Colon (tissue), 2 donors: ENCODE results near the gene CTSW.

ENCODE experiments used
- FAIRE-seq: peaks from 2 replicates; lab custom pipeline; 2012; peaks lifted over from hg19 to GRCh38; lab: Jason Lieb, UNC
- donor health status: control.
- donor health status: control.

Gene CTSW

DNA sequence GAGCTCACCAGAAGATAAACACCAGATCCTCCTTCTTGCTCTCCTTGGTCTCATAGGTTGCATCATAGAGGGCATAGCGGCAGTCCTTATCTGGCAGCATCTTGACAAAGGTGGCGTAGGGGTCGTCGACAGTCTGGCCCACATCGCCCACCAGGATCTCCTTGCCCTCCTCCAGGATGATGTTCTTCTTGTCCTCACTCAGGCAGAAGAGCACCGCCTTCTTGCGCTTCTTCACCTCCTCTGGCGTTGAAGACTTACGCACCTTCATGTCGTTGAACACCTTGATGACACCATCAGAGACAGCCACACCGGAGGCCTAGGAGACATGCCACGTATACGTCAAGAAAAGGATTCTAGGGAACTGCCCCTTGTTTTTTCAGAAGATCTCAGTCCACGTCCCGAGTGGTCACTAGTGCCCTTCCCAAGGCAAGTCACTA, 23.7 kb upstream of the CTSW start:
- no peak for FAIRE-seq

DNA sequence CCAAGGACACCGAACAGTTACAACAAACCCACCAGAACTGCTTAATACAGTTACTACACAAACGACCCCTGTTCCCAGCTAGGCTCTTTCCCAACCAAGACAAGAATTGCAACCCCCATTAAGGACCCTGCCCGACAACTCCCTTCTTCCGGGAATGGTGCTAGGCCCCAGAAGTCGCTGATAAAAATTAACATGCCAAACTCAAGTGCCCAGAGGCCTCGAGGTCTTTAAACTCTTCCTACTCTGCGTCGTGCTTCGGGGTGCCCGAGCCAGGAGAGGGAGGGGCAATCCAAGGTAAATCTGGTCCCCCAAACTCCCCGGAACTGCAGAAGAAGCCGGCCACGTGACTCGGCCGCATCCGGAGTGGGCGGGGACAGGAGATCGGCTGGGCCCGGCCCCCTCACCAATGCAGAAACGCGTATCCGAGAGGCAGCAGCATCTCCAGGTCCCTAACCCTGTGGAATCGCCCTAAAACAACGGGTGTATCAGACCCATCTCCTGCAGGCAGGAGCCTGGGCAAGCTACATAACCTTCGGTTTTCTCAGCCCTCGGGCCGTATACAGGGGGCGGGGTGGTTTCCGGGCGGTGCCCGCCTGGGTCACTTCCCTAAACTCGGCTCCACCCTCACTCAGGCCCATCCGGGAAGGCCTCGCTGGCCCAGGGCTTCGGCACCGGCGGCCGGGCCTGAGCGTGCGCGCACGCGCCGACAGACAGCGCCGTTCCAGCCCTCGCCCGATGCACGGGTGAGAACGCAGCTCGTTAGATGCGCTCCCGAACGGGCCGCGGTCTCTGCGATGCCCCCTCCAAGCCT, 22.7 kb upstream of the CTSW start:
- no peak for FAIRE-seq

DNA sequence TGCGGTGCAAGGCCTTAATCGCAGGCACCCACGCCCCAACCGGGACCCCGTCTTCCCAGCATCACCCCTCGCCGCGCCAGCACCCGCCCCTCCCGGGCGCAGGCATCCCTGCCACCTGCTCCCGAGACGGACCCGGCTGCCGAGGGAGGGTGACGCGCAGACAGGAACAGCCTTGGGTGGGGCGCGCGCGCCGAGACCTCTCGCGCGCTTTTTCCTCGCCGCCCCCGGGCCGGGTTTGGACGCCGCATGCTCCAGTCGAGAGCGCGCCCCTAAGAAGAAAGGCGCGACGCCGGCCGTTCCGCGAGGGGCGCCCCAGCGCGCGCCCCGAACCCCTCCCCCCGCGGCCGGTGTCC, 22.2 kb upstream of the CTSW start:
- FAIRE-seq: no peak

DNA sequence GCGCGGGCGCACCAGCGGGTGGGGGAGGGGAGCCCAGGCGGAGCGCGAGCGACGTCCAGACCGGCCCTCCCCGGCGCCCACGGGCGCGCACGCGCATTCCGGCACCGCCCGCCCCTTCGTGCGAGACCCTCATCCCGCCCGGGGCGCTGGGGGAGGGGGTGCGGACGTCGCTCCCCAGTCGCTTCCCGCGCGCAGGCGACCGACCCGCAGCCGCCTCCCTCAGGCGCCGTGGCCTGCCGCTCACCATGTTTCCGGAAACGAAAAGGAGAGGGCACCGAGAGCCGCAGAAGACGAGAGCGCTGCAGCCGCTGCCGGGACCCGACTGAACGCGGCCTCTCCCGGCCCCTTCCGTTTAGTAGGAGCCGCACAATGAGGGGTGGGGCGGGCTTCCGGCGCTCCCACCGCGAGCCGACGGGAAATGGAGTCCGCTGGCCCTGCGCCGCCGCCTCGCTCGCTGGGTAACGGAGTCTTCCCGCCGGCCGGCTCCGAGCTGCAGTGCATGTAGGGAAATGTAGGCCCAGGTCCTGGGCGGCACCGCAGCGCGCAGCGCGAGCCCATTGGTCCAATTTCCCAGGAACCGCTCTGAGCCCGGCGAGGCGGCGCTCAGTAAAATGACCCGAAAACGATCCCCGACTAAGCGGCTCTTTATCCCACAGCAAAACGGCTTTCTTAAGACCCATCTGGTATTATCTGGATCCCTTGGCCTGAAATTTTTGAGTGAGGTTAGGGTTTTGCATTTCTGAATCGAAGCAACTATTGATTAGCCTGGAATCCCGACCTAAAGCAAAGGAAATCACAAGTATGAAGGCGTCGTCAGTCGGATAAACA, 21.6 kb upstream of the CTSW start, which contains the start of gene CFL1:
Gene CFL1, minus strand, starts transcription at position 328 of the 828 bp plus-strand sequence. Its CDS starts 81 bp downstream, at position 247.
- no peak for FAIRE-seq

DNA sequence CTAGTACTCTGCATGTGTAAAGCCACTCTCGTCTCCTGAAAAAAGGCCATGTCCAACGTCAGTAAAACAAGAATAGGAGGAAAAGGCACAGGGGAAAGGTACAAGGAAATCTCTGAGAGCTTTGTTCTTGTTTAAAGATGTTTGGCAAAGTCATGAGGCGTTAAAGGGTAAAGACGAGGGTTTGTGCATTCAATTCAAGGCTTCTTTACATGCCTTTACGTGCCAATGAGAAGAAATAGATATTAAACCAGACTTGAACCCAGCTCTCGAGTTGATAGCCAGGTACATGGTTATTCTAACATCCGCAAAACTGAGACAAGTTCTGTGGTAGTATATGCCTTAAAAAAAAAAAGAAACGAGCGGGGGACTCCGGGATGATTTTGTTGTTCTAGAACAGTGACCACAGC, 21.0 kb upstream of the CTSW start:
- FAIRE-seq: no peak

DNA sequence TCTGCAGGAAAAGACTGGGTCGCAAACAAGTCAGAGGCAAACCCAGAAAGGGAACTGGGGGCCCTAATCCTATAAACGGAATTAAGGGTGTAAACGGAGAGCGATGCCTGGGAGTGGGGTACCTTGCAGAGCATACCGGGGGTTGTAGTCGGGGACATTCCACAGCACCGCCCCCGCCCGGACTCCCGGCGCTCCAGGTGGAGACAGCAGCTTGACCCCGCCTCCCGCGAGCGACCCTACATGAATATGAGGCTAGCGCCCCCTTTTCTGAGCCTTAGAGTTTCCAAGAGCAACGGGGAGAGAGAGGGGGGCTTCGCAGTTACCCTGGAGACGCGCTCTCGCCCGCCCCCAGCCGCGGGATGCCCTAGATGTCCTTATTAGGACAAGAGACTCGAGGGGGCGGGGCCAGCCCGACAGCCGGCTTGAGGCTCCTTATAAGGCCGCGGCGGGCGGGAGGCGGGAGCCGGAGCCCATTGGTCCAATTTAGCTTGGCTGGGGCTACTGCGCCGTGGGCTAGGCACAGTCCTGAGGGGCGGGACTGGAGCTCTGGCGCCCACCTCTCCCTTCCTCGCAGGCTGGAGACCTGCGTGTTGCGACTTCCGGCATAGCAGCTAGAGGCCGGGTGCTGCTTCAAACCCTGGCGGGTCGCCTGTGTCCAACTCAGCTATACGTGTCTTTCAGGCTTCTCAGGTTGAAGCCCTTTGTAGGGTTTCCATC, 20.4 kb upstream of the CTSW start:
- FAIRE-seq: no peak

DNA sequence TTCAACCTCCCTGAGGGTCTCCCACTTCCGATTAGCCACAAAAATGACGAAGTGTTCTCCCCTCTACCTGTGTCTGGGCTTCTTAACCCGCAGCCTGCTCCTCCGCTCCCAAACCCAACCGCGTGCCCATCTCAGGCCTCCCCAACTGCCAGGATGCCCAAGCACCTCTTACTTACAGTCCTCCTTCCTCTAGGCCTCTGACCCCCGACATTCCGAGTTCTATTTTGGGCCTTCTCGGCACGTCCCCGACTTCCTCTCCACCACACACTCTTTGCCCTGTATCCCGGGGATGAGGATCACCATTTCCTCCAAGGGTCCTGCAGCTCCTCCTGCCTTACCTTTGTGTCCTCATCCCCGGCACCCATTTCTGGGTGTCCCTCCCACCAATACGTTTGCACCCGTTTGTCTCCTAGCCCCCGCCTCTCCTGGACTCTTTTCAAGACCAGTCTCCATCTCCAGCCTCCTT, 19.8 kb upstream of the CTSW start:
- no peak for FAIRE-seq

DNA sequence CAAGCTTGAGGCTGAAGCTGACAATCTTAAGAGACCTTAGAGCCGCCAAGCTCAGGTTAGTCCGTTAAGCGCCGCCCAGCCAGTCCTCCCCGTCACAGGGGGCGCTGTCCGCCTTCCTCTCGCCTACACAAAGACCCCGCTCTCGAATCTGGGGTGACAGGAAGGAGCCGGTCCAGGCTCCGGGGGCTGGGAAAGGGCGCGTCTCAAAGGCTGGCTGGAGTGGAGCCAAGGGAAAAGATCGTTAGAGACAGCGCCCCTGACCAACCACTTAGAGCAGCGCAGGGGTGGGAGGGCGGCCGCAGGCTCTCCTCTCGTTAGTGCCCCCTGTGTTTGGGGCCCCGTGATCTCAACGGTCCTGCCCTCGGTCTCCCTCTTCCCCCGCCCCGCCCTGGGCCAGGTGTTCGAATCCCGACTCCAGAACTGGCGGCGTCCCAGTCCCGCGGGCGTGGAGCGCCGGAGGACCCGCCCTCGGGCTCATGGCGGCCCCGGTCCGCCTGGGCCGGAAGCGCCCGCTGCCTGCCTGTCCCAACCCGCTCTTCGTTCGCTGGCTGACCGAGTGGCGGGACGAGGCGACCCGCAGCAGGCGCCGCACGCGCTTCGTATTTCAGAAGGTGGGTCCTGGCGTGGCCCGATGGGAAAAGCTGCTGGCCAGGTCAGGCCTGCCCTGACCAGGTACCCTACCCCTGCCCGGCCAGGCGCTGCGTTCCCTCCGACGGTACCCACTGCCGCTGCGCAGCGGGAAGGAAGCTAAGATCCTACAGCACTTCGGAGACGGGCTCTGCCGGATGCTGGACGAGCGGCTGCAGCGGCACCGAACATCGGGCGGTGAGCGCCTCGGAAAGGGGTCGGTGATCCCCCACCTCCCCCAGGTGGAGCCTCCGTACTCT, 19.1 kb upstream of the CTSW start, which contains the start of gene MUS81:
Gene MUS81, plus strand, starts transcription at position 156 of the 887 bp plus-strand sequence. Its CDS starts 321 bp downstream, at position 477.
- FAIRE-seq: no peak

DNA sequence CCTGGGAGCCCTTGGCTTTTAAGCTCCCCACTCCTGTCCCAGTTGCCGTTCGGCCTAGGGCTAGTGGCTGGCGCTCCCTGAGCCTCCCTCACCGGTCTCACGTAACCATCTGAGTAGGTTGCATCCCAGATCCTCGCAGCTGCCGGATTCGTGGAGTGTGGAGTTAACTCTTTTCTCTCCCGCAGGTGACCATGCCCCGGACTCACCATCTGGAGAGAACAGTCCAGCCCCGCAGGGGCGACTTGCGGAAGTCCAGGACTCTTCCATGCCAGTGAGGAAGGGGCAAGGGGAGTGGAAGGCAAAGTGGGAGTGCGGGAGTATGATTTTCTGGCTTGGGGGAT, 18.5 kb upstream of the CTSW start:
- FAIRE-seq: no peak

DNA sequence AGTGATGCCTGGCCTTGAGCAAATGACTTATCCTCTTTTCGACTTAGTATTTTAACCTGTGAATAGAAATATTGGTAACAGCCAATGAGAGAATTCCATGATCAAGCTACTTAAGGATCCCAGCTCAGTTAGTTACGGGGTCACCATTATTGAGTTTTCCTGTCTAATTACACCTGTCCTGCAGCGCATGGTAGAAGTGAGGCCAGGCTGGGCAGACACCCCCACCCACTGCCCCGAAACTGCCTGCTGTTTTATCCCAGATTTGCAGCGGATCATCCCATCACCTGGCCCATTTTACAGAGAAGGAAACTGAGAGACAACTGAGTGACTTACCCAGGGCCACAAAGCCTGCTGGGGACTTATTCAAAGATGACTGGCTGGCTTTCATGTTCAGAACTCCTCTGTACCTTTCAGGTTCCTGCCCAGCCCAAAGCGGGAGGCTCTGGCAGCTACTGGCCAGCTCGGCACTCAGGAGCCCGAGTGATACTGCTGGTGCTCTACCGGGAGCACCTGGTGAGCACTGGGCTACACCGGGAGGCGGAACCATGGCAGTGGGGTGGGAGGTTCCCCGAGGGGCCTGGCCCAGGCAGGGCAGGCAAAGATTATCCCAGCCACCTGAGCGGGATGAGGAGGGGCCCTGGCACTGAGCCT, 18.0 kb upstream of the CTSW start:
- FAIRE-seq: no peak

DNA sequence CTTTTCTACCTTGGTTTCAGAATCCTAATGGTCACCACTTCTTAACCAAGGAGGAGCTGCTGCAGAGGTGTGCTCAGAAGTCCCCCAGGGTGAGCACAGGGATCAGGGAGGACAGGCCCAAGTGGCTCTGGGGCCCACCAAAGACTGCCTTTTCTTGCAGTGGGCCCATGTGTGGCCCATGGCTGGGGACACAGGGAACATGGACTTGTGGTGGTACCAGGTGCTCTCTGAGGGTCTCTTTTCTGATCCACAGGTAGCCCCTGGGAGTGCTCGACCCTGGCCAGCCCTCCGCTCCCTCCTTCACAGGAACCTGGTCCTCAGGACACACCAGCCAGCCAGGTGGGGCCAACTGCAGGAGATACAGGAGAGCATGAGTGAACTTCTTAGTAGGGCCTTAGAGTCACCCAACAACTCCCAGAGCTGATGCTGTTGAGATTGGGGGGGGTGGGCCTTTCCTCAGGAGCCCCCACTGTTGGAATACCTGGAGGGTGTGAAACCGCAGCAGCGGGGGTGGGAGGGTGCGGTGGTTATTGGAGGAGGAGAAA, 17.4 kb upstream of the CTSW start:
- no peak for FAIRE-seq

DNA sequence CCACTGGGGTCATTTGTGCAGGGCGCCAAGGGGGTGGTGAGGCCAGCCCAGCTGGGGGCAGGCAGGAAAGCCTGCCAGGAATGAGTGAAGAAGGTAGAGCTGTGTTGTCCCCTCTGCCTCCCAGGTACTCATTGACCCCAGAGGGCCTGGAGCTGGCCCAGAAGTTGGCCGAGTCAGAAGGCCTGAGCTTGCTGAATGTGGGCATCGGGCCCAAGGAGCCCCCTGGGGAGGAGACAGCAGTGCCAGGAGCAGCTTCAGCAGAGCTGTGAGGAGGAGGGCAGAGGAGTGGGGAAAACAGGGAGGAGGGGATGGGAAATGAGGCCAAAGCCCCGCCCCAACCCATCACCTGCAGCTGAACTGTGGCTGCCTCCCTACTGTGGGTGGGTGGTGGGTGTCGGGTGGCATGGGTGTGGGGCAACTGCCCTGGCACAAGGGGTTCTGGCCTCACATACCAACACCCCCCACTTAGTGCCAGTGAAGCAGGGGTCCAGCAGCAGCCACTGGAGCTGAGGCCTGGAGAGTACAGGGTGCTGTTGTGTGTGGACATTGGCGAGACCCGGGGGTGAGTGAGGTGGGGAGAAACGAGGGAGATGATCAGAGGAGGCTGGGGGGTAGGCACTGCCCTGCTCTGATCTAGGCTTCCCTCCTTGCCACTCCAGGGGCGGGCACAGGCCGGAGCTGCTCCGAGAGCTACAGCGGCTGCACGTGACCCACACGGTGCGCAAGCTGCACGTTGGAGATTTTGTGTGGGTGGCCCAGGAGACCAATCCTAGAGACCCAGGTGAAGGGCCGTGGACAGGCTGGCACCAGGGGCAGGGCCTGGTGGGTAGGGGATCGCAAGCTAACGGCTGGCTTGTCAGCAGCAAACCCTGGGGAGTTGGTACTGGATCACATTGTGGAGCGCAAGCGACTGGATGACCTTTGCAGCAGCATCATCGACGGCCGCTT, 16.4 kb upstream of the CTSW start:
- no peak for FAIRE-seq

DNA sequence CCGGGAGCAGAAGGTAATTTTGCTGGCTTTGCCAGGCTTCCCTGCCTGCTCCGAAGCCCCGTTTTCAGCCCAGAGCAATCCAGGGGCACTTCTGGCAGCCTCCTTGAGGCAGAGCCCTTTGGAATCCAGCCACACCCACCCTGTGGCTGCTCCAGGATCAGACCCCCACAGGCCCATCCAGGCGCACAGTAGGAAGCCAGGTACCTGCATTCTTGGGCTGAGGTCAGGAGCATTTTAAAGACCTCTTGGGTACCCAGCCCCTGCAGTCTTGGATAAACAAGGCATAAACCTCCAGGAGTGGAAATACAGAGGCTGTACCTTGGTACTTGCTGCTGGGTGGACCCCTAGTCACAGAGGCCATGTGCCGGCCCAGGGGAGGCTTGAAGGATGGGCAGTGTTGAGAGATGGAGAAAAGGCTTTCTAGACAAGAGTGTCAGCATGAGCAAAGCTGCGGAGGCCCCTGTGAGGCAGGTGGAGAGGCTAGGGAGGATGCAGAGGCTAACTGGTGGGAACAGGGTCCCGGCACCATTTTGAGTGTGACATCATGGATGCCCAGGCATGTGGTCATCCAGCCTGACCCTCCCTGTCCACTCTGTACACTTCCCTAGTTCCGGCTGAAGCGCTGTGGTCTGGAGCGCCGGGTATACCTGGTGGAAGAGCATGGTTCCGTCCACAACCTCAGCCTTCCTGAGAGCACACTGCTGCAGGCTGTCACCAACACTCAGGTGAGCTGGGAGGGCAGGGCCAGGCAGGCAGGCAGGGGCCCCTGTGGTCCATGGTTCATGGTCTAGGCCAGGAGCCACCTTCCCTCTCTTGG, 15.5 kb upstream of the CTSW start:
- no peak for FAIRE-seq

DNA sequence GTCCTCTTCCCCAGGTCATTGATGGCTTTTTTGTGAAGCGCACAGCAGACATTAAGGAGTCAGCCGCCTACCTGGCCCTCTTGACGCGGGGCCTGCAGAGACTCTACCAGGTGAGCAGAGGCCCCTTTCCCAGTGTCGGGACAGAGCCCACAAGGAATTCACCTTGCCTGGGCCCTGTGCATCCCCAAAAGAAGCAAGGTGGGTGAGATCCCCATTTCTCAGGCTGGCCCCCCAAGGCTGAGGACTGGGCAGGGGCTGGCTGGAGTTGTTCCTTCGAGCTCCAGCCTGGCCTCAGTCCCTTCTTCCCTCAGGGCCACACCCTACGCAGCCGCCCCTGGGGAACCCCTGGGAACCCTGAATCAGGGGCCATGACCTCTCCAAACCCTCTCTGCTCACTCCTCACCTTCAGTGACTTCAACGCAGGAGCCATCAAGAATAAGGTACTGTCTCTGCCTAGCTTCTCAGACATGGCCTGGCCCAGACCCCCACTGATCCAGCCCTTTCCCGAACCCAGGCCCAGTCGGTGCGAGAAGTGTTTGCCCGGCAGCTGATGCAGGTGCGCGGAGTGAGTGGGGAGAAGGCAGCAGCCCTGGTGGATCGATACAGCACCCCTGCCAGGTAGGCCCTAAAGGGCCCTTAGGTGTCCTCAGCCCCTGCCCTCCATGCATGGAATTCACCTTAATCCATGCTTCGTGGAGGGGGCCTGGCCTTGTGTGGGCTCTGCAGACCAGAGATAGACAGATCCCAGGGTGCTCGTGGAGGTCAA, 14.7 kb upstream of the CTSW start:
- FAIRE-seq: no peak

DNA sequence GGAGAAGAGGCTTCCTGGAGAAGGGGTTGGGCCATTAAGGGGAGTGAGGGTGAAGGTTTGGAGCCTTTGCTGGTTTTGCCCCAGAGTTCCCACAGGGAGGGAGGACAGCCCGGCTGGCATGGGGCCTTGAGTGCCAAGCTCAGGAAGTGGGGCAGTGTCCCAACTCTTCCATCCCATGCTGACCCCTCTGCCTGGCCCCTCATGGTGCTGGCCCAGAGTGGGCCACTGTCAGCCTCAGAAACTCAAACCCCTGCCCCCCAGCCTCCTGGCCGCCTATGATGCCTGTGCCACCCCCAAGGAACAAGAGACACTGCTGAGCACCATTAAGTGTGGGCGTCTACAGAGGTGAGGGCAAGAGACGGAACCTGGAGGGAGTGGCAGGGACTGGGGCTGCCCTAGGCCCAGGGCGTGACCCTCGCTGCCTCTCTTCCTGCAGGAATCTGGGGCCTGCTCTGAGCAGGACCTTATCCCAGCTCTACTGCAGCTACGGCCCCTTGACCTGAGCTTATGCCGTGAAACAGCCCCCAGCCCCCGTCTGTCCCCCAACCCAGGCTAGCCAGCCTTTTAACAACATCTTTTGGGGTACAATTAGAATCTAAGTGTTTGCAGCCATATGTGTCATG, 14.0 kb upstream of the CTSW start:
- no peak for FAIRE-seq

DNA sequence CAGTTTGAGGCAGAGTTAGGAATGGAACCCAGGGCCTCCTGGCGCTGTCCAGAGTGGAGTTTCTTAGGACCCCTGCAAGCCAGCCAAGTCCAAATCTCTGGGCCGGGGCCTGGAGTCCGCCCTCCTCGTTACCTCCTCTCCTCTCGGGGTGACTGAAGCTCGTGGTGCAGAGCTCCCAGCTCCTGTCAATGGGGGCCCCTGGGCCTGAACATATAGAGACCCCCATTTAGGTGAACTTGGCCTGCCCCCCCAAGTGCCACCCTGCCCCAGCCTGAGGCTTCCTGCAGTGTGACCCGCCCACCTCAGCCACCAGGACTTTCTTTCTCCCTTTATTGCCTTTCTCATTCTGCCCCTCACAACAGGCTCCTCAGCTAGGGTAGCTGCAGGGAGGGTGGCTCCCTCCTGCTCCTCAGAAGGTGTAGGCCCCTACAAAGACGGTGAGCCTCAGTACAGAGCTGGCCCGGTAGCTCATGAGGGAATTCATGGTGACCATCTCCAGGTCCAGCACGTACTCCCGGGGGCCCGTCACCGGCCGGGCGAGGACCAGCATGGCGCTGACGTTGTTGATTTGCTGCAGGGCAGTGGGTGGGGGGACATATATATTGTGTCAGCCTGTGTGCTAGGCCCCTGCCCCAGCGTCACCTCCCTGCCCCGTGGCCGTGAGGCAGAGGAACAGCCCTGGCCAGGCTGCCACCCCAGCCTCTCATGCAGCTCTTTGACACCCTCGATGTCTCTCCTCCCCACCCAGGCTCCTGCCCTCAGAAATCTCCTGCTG, 12.9 kb upstream of the CTSW start:
- no peak for FAIRE-seq
